ENCODE results near the gene ZNF593.

The ZNF593 gene

GRCh38 chr1:26153966-26154532, 15.7 kb upstream of the ZNF593 start:
- DNase-seq, result no peak

- no peak for DNase-seq
Observed at GRCh38 chr1:26154750-26155149, 15.0 kb upstream of the ZNF593 start.

GRCh38 chr1:26155370-26156284, 14.1 kb upstream of the ZNF593 start:
- peak; percentile 29 for DNase-seq

- peak; percentile 78 for DNase-seq
Observed at GRCh38 chr1:26156285-26157038, 13.2 kb upstream of the ZNF593 start.

- no peak for DNase-seq
Observed at GRCh38 chr1:26158271-26158907, 11.3 kb upstream of the ZNF593 start.

GRCh38 chr1:26158908-26159742, 10.6 kb upstream of the ZNF593 start, which contains the start of gene FAM110D:
Gene FAM110D, plus strand, starts transcription at chr1:26159079. Its CDS starts 2,213 bp downstream, at chr1:26161292.
- DNase-seq, result no peak

GRCh38 chr1:26159743-26160039, 10.0 kb upstream of the ZNF593 start:
- no peak for DNase-seq

GRCh38 chr1:26160527-26161414, 8.9 kb upstream of the ZNF593 start:
- no peak for DNase-seq

GRCh38 chr1:26161415-26162219, 8.1 kb upstream of the ZNF593 start:
- DNase-seq, result peak; percentile 49

- no peak for DNase-seq
Observed at GRCh38 chr1:26162220-26162709, 7.4 kb upstream of the ZNF593 start.

GRCh38 chr1:26163684-26164035, 6.0 kb upstream of the ZNF593 start:
- no peak for DNase-seq

- DNase-seq, result peak; percentile 74
Observed at GRCh38 chr1:26164036-26164860, 5.5 kb upstream of the ZNF593 start.

- peak; percentile 72 for DNase-seq
Observed at GRCh38 chr1:26164861-26165842, 4.6 kb upstream of the ZNF593 start.

- no peak for DNase-seq
Observed at GRCh38 chr1:26166719-26167281, 2.9 kb upstream of the ZNF593 start.

GRCh38 chr1:26168410-26169197, 1.1 kb upstream of the ZNF593 start, which contains the start of gene C1orf232:
Gene C1orf232, minus strand, starts transcription at chr1:26168963. Its CDS starts 464 bp downstream, at chr1:26168499.
- DNase-seq, result peak; percentile 69

GRCh38 chr1:26169198-26169554, 532 bp upstream of the ZNF593 start:
- DNase-seq, result no peak

GRCh38 chr1:26170472-26170821, 739 bp downstream of the ZNF593 start:
- DNase-seq, result no peak

All from NCI-H82 (cell line).